Bronchial epithelial cell (primary cell): ENCODE measurements around the gene SEC16A. TPM values are rescaled to one million over a fixed set of nuclear protein-coding genes. Genes with fewer than 3 reads are reported as not detected.

Experiments used
- DNase-seq: peaks from one replicate; pipeline ENCODE4 v3.0.0-alpha.2; 2010; ENCODE audit warnings: low read depth
- FAIRE-seq: peaks from 2 replicates; lab custom pipeline; 2011; peaks lifted over from hg19 to GRCh38; lab: Jason Lieb, UNC
- H3K27me3 ChIP-seq: 2 replicates; pipeline ENCODE4 v1.5.1; 2011; ENCODE audit warnings: low read length; ENCODE audit not compliant: control insufficient read depth, insufficient read depth
- H3K36me3 ChIP-seq: 2 replicates; pipeline ENCODE4 v1.5.1; 2011; ENCODE audit warnings: low read length; ENCODE audit not compliant: control insufficient read depth, insufficient read depth
- H3K4me3 ChIP-seq: 2 replicates; pipeline ENCODE4 v1.5.1; 2011; ENCODE audit warnings: mild to moderate bottlenecking, low read depth, low read length, control low read depth
- CTCF ChIP-seq: IDR thresholded peaks from 2 replicates; pipeline ENCODE4 v1.5.1; 2011; ENCODE audit warnings: mild to moderate bottlenecking, moderate library complexity, low read length, control low read depth, inconsistent platforms; ENCODE audit not compliant: insufficient read depth, severe bottlenecking
- total RNA-seq: library from RNA; depleted of rRNA; stranded (reverse); fragments of >200 nt; gene quantifications from 2 replicates; pipeline ENCODE4 v1.2.1, GENCODE V29; 2014

SEC16A gene
- total RNA-seq, 1 donor from 2014 or later, result 13.7 TPM

- peaks cover 84% of the 10 kb centered on the region for H3K36me3 ChIP-seq
- no peak overlapping the region for H3K4me3 ChIP-seq
- TF ChIP-seq CTCF, result no peak
- DNase-seq, result no peak
- no peak for FAIRE-seq
- H3K27me3 ChIP-seq, result no peaks in the 10 kb centered on the region
These were observed 36.6 kb upstream of the SEC16A start for GRCh38 chr9:136519263-136520052.

GRCh38 chr9:136518623-136519022 lies 35.8 kb upstream of the SEC16A start:
- TF ChIP-seq CTCF, result no peak
- Histone ChIP-seq H3K36me3 (peaks cover 82% of the 10 kb centered on the region), H3K27me3 (no peaks in the 10 kb centered on the region), H3K4me3 (no peak overlapping the region)
- FAIRE-seq (no peak), DNase-seq (no peak)

- Histone ChIP-seq H3K4me3 (no peak overlapping the region), H3K27me3 (no peaks in the 10 kb centered on the region), H3K36me3 (peaks cover 81% of the 10 kb centered on the region)
- DNase-seq (no peak), FAIRE-seq (no peak)
- no peak for TF ChIP-seq CTCF
These were observed 35.1 kb upstream of the SEC16A start for GRCh38 chr9:136517950-136518349.

- FAIRE-seq (no peak), DNase-seq (no peak)
- Histone ChIP-seq H3K4me3 (no peak overlapping the region), H3K27me3 (no peaks in the 10 kb centered on the region), H3K36me3 (peaks cover 81% of the 10 kb centered on the region)
- no peak for TF ChIP-seq CTCF
These were observed 34.3 kb upstream of the SEC16A start for GRCh38 chr9:136517012-136517743.

- DNase-seq, result no peak
- H3K36me3 ChIP-seq, result peaks cover 87% of the 10 kb centered on the region
- FAIRE-seq, result no peak
These were observed 33.4 kb upstream of the SEC16A start for GRCh38 chr9:136516191-136516654.

More at GRCh38 chr9:136516191-136516654, 33.4 kb upstream of the SEC16A start:
- no peak for TF ChIP-seq CTCF
- Histone ChIP-seq H3K27me3 (no peaks in the 10 kb centered on the region), H3K4me3 (no peak overlapping the region)
